GM19468 (cell line): ENCODE data around the gene ARMC8.

Experiments used
- ATAC-seq: cut with Tn5 transposase; IDR thresholded peaks from one replicate; pipeline ENCODE4 v1.9.1; 2021; ENCODE audit warnings: mild to moderate bottlenecking, moderate library complexity, moderate number of reproducible peaks; ENCODE audit not compliant: unreplicated experiment; ENCODE audit errors: extremely low read depth

ARMC8 gene

DNA sequence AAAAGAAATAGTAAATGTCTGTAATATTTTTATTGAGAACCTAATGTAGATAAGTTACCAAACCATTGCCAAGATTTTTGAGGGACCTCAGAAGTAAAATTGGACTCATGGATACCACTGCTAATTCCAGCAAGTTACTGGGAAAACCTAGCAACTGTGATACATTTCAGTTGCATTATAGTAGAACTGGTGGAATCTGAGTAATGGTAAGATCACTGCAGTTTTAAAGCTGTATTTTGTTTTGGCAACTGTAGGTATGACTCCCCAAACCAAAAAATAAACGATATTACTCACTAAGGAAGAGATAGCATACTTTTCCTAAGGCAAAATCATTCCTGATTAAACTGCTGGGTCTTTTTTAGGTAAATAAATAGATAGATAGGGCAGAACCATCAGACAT, 54.0 kb downstream of the ARMC8 start:
- no peak for ATAC-seq

GRCh38 chr3:138241676-138242075, 54.6 kb downstream of the ARMC8 start:
- no peak for ATAC-seq

- ATAC-seq, result no peak
These were observed 55.4 kb downstream of the ARMC8 start for GRCh38 chr3:138242466-138242865.

DNA sequence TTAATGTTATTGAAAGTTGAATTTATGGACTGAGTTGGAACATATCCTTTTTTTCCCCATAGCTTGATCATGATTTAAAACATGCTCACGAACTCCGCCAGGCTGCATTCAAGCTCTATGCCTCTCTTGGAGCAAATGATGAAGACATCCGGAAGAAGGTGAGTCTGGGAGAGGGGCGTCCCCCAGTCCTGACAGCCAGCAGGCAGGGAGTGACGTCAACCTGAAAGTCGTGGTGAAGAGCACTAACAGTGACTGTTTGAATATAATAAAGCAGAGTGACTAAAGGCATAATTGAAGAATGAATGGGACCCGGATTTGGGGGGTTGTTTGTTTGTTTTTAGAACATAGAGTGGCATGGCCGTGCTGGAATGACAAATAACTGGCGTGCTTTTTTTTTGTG, 57.9 kb downstream of the ARMC8 start:
- no peak for ATAC-seq

- ATAC-seq, result no peak
These were observed 62.5 kb downstream of the ARMC8 start for GRCh38 chr3:138249636-138250035.

- no peak for ATAC-seq
These were observed 66.5 kb downstream of the ARMC8 start for GRCh38 chr3:138253609-138254008.

DNA sequence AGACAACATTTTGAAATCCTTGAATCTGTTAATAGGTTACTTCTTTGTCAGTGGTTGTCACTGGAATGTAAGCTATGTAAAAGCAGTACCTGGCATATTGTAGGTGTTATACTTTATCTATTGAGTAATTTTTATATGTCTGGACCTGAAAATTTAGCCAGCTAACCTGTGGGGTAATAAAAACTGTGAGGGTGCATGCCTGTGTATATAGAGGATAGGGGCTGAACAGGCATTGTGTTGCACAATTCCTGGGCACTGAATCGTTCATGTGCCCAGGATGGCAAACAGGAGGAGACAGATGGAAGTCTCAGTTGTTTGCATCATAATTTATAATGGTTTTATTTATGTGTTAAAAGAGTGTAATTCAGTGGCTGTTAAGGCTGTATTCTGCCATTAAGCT, 67.1 kb downstream of the ARMC8 start:
- no peak for ATAC-seq

GRCh38 chr3:138256022-138256421, 68.9 kb downstream of the ARMC8 start:
- no peak for ATAC-seq

- ATAC-seq, result no peak
These were observed 70.9 kb downstream of the ARMC8 start for GRCh38 chr3:138257986-138258385.

DNA sequence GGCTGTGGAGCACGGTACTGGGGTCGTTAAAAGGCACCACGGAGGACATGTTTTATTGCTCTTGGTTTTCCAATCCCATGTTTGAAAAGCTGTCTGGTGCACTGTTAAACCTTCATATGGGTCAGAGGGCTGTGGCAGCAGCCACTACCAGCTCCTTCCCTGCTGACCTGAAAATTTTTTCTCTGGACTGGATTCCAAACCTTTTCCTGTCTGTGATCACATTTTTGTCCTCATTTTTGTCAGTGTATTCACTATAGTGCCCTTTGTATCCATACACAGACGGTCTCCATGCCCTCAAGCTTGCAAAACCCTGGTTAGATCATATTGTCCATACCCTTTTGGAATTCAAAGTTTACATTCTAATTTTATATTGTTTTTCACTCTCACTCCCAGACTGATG, 72.0 kb downstream of the ARMC8 start:
- no peak for ATAC-seq

GRCh38 chr3:138260611-138261010, 73.5 kb downstream of the ARMC8 start:
- no peak for ATAC-seq

DNA sequence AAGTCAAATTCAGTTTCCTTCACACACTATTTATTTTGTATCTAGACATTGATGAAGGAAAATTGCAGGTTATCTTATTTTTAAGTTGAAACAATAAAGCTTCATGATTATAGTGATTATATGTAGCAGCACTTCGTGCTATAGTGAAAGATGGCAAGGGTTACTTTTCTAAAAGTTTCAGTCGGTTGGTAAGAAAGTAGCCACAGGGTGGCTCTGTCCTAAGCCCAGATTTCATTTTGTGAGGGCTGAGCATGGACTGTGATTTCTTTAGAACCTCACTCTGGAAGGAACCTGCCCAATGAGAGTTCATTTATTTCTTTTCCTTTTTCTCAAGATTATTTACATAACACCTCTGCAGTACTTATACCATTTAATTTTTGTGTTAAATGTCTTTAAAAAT, 76.0 kb downstream of the ARMC8 start:
- no peak for ATAC-seq

- ATAC-seq, result no peak
These were observed 78.6 kb downstream of the ARMC8 start for GRCh38 chr3:138265745-138266144.

- ATAC-seq, result no peak
These were observed 80.0 kb downstream of the ARMC8 start for GRCh38 chr3:138267083-138267482.

DNA sequence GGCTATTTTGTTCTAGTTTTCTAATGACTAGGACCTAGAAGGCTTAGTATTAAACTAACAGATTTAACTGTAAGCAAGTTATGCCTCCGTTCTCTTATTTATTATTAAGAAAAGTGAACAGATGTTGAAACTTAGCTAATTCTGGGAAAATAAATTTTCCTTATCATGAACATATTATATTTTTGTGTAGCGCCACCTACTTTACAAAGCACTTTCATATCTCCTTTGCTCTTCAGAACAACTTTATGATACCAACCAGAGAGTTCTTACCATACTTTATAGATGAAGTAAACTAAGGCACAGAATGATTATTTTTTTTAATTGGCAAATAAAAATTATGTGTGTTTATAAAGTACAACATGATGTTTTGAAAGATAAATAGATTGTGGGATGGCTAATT, 83.1 kb downstream of the ARMC8 start:
- no peak for ATAC-seq

DNA sequence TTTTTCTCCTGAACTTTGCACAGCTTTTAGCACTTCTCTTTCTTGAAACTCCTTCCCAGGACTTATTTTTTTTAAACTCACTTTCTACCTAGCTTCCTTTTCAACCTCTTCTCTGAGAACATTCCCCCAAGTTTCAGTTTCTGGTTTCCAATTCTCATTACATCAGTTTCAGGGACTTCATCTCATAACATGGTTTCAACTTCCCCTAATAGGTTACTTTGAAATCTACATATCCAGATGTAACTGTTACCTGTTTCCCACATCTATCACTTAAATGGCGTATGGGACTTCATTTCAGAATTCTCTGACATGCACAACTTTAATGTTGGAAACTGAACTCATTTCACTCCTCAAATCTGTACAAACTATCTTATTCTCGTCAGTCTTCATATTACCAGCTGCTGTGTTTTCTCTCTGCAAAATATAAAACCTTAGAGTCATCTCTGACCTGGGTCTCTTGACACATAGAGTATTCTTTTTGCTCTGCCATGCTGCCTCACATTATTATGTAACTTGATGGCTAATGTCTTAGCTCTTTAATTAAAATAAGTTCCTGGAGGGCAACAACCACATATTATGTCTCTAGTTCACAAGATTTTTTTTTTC, 84.2 kb downstream of the ARMC8 start:
- peak; percentile 72 for ATAC-seq

DNA sequence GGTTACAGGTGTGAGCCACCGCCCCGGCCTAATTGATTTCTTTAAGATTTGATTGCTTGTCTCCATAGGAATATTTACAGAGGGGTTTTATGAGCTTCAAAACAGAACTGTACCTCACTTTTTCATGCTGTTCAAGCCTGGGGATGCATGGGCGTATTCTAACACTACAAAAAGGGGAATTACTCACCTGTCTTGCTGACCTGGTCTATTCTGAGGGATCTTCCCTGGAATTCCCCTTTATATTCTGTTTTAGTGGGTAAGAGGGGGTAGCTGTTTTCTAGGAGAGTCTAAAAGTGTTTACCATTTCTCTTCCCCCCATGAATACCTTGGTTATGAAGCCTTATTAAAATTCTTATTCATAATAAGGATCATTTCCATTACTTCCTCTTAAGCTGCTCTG, 94.5 kb downstream of the ARMC8 start:
- ATAC-seq, result no peak

- ATAC-seq, result no peak
These were observed 95.7 kb downstream of the ARMC8 start for GRCh38 chr3:138282836-138283235.

GRCh38 chr3:138284079-138284478, 97.0 kb downstream of the ARMC8 start:
- no peak for ATAC-seq

DNA sequence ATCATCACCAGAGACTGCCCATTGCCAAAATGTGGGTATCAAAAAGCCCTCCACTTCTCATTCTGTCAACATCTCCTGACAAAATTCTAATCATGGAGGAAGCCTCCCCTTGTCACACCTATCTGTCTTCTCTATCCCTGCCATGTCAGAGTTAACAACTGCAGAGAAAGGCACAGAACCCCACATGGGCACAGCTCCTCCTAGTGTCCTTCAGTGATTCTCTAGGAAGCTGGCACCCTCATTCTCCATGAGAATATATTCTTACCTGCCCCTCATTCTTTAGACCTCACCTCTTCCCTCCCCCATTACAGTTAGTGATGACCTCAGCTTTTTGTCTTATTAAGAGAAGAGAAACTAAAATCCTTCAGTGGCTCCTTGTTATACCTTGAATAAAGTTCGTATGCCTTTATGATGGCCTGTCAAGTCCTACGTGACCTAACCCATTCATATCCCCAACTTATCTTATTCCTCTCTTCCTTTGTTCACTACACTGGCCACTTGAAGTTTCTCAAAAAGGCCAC, 97.9 kb downstream of the ARMC8 start:
- ATAC-seq, result no peak

- no peak for ATAC-seq
These were observed 102.2 kb downstream of the ARMC8 start for GRCh38 chr3:138289260-138289659.

- no peak for ATAC-seq
These were observed 102.6 kb downstream of the ARMC8 start for GRCh38 chr3:138289701-138290100.

DNA sequence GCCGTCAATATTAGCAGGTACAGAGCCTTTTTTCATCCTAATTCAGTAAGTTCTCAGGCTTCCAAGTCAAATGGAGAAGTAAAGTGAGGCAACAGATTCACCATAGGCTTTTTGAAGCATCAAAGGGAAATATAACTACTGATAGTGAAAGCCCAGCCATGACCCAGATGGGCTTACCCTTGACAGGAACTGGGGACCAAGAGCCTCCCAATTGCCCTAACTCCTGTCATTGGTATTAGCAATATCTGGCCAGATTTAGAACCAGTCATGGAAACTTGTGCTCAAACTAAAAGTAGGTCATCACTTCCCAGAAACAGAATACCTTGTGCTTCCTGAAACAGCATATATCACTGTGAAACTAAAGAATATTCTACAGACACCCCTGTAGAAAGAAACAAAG, 109.5 kb downstream of the ARMC8 start:
- no peak for ATAC-seq
